Panc1 (cell line): Measurements from ENCODE around the gene HERC3. TPM values are rescaled to one million over a fixed set of nuclear protein-coding genes. Genes with fewer than 3 reads are reported as not detected.

Experiments
- ATAC-seq: fragments of 200-7000 bp; cut with Tn5 transposase; 2 replicates; pipeline ENCODE4 v1.9.1; 2020; ENCODE audit warnings: mild to moderate bottlenecking, moderate library complexity
- BruUV-seq: library from RNA; stranded (reverse); fragments of 400-500 nt; replicated peaks from 2 replicates; lab custom pipeline; 2021; lab: Mats Ljungman, UMichigan
- CTCF ChIA-PET: fragments of 300-600 bp; sonication (Branson Sonifier 250); formaldehyde crosslinking; loops from one replicate; lab custom pipeline; 2022; ENCODE audit warnings: antibody characterized with exemption; lab: Charles Lee
- POLR2A ChIA-PET: fragments of 300-600 bp; sonication (Branson Sonifier 250); formaldehyde crosslinking; loops from one replicate; lab custom pipeline; 2022; ENCODE audit warnings: antibody characterized with exemption; lab: Charles Lee
- DNase-seq: peaks from one replicate; pipeline ENCODE4 v3.0.0-alpha.2; 2010; ENCODE audit warnings: low read depth, low spot score
- H3K27ac ChIP-seq: 2 replicates; pipeline ENCODE4 v1.5.1; 2011; ENCODE audit warnings: mild to moderate bottlenecking, low read length, inconsistent platforms
- H3K27me3 ChIP-seq: fragments of 200-500 bp; sonication (Bioruptor generic); 2 replicates; pipeline ENCODE4 v1.6.0; 2014; ENCODE audit warnings: low read length, inconsistent platforms; ENCODE audit not compliant: control insufficient read depth, insufficient read depth
- H3K36me3 ChIP-seq: fragments of 200-500 bp; sonication (Bioruptor generic); 2 replicates; pipeline ENCODE4 v1.5.1; 2014; ENCODE audit warnings: inconsistent platforms, mild to moderate bottlenecking, low read length, moderate library complexity; ENCODE audit not compliant: control insufficient read depth, insufficient read depth
- H3K4me1 ChIP-seq: 2 replicates; pipeline ENCODE4 v1.5.1; 2011; ENCODE audit warnings: inconsistent platforms, mild to moderate bottlenecking, low read length, moderate library complexity; ENCODE audit not compliant: control insufficient read depth, insufficient read depth
- H3K4me3 ChIP-seq, 2 experiments: 2 replicates each; pipeline ENCODE4 v1.5.1; 2011 to 2012; ENCODE audit warnings: low read depth in 2 of 2, low read length in 2 of 2, mild to moderate bottlenecking in 2 of 2, inconsistent platforms in 1 of 2, moderate library complexity in 1 of 2
- H3K9me3 ChIP-seq: fragments of 200-500 bp; sonication (Bioruptor generic); 2 replicates; pipeline ENCODE4 v1.5.1; 2014; ENCODE audit warnings: low read depth, mild to moderate bottlenecking, inconsistent platforms, low read length, moderate library complexity; ENCODE audit not compliant: control insufficient read depth, insufficient read depth
- CTCF ChIP-seq: fragments of 450-650 bp; IDR thresholded peaks from 2 replicates; pipeline ENCODE4 v1.5.1; 2017; ENCODE audit warnings: mild to moderate bottlenecking
- POLR2AphosphoS5 ChIP-seq: IDR thresholded peaks from 2 replicates; pipeline ENCODE4 v1.6.1; 2012; ENCODE audit warnings: mild to moderate bottlenecking, low read depth, low read length, moderate library complexity
- REST ChIP-seq, 2 experiments: IDR thresholded peaks; 2 replicates each; pipeline ENCODE4 v1.6.1; 2011 to 2012; ENCODE audit warnings: low read depth in 2 of 2, control low read depth in 1 of 2, low read length in 1 of 2, mild to moderate bottlenecking in 1 of 2, moderate library complexity in 1 of 2; ENCODE audit not compliant: insufficient read depth in 1 of 2
- SIN3A ChIP-seq: IDR thresholded peaks from 2 replicates; pipeline ENCODE4 v1.6.1; 2012; ENCODE audit warnings: low read depth, mild to moderate bottlenecking, low read length, moderate library complexity, borderline replicate concordance; ENCODE audit not compliant: insufficient read depth
- TCF7L2 ChIP-seq: IDR thresholded peaks from 2 replicates; pipeline ENCODE4 v1.6.1; 2011; ENCODE audit warnings: mild to moderate bottlenecking, low read depth, low read length, inconsistent platforms
- in situ Hi-C: cut with HindIII; loops from 2 replicates; pipeline ENCODE4 v1.10.0; 2016; ENCODE audit warnings: low sequenced_read_pairs, low pct_unique_long_range_greater_than_20kb
- intact Hi-C: fragments of 100-400 bp; cut with micrococcal nuclease; formaldehyde crosslinking; loops from one replicate; pipeline ENCODE4 v1.10.0; 2022; ENCODE audit not compliant: unreplicated experiment
- total RNA-seq: library from RNA; stranded (reverse); gene quantifications from one replicate; pipeline ENCODE4 v1.2.1, GENCODE V29; 2021; ENCODE audit not compliant: unreplicated experiment

HERC3 gene
- total RNA-seq, 1 experiment from 2014 or later, result 1.1 TPM

GRCh38 chr4:88724406-88724805 is 132.1 kb downstream of the HERC3 start:
- Histone ChIP-seq H3K36me3 (no peaks in the 10 kb centered on the region), H3K9me3 (no peaks in the 10 kb centered on the region), H3K4me3 (no peak overlapping the region), H3K27ac (no peak overlapping the region), H3K4me1 (no peaks in the 10 kb centered on the region), H3K27me3 (no peaks in the 10 kb centered on the region)
- ChIA-PET POLR2A (no interaction called here), CTCF (no interaction called here)
- intact Hi-C loops (no loop called here), in situ Hi-C loops (no loop called here)
- no peak for DNase-seq
- ATAC-seq, result no peak
- TF ChIP-seq POLR2AphosphoS5 (no peak), REST (IDR thresholded peaks at IDR 0.05; ENCODE audit: insufficient read depth in 1 of 2, low read depth in 2 of 2, low read length in 1 of 2) (no peak), TCF7L2 (no peak), SIN3A (no peak), CTCF (no peak)
- no TSS peak for BruUV-seq

GRCh38 chr4:88725143-88725542 is 132.9 kb downstream of the HERC3 start:
- Histone ChIP-seq H3K27ac (no peak overlapping the region), H3K27me3 (no peaks in the 10 kb centered on the region), H3K4me3 (no peak overlapping the region), H3K9me3 (no peaks in the 10 kb centered on the region), H3K4me1 (no peaks in the 10 kb centered on the region), H3K36me3 (no peaks in the 10 kb centered on the region)
- POLR2A ChIA-PET, result no interaction called here
- BruUV-seq, result no TSS peak
- in situ Hi-C loops (no loop called here), intact Hi-C loops (no loop called here)
- TF ChIP-seq CTCF, result no peak
- TF ChIP-seq POLR2AphosphoS5, result no peak
- no peak for TF ChIP-seq TCF7L2
- no peak for TF ChIP-seq REST (IDR thresholded peaks at IDR 0.05; ENCODE audit: insufficient read depth in 1 of 2, low read depth in 2 of 2, low read length in 1 of 2)
- no peak for TF ChIP-seq SIN3A
- CTCF ChIA-PET, result no interaction called here
- DNase-seq, result no peak
- ATAC-seq, result no peak
